ENCODE measurements around the gene CR2.

CR2 gene

GRCh38 chr1:207495801-207496792, 42.0 kb downstream of the CR2 start, which contains the start of gene CR1:
Gene CR1, plus strand, starts transcription at chr1:207496157. Its CDS starts 111 bp downstream, at chr1:207496268.
- DNase-seq (ENCODE audit: low spot score), result peak; percentile 64

GRCh38 chr1:207497941-207498340, 43.8 kb downstream of the CR2 start:
- TF ChIP-seq CTCF (IDR thresholded peaks at IDR 0.05; ENCODE audit: extremely low read depth, missing control alignments), result no peak
- no peak for DNase-seq (ENCODE audit: low spot score)

More at GRCh38 chr1:207495801-207496792, 42.0 kb downstream of the CR2 start, which contains the start of gene CR1:
- TF ChIP-seq CTCF (IDR thresholded peaks at IDR 0.05; ENCODE audit: extremely low read depth, missing control alignments), result no peak

GRCh38 chr1:207499573-207499972, 45.4 kb downstream of the CR2 start:
- TF ChIP-seq CTCF (IDR thresholded peaks at IDR 0.05; ENCODE audit: extremely low read depth, missing control alignments), result peak; percentile 68
- peak; percentile 74 for DNase-seq (ENCODE audit: low spot score)

GRCh38 chr1:207500306-207500705, 46.2 kb downstream of the CR2 start:
- TF ChIP-seq CTCF (IDR thresholded peaks at IDR 0.05; ENCODE audit: extremely low read depth, missing control alignments), result no peak
- no peak for DNase-seq (ENCODE audit: low spot score)

GRCh38 chr1:207501071-207501470, 46.9 kb downstream of the CR2 start:
- DNase-seq (ENCODE audit: low spot score), result no peak
- no peak for TF ChIP-seq CTCF (IDR thresholded peaks at IDR 0.05; ENCODE audit: extremely low read depth, missing control alignments)

GRCh38 chr1:207502726-207503125, 48.6 kb downstream of the CR2 start:
- no peak for DNase-seq (ENCODE audit: low spot score)
- TF ChIP-seq CTCF (IDR thresholded peaks at IDR 0.05; ENCODE audit: extremely low read depth, missing control alignments), result no peak

GRCh38 chr1:207503950-207504349, 49.8 kb downstream of the CR2 start:
- no peak for DNase-seq (ENCODE audit: low spot score)
- no peak for TF ChIP-seq CTCF (IDR thresholded peaks at IDR 0.05; ENCODE audit: extremely low read depth, missing control alignments)
